A673 (cell line): ENCODE data around the gene ZMYND8.

Source experiments
- EZH2 ChIP-seq: fragments of 200-600 bp; sonication (generic); IDR thresholded peaks from 2 replicates; pipeline ENCODE4 v1.6.1; 2017; ENCODE audit warnings: borderline replicate concordance, low read depth, mild to moderate bottlenecking, mixed read lengths, antibody characterized with exemption, low read length; ENCODE audit not compliant: poor library complexity, severe bottlenecking
- TF ChIP-seq, protein P1 (sequence below): fragments of 300-800, 200-600 bp; sonication (generic); conservative IDR thresholded peaks from 2 replicates; pipeline ENCODE4 v1.5.1; 2017; ENCODE audit warnings: low read depth, mild to moderate bottlenecking, antibody characterized with exemption, low read length, moderate library complexity, mixed read lengths

DNA sequence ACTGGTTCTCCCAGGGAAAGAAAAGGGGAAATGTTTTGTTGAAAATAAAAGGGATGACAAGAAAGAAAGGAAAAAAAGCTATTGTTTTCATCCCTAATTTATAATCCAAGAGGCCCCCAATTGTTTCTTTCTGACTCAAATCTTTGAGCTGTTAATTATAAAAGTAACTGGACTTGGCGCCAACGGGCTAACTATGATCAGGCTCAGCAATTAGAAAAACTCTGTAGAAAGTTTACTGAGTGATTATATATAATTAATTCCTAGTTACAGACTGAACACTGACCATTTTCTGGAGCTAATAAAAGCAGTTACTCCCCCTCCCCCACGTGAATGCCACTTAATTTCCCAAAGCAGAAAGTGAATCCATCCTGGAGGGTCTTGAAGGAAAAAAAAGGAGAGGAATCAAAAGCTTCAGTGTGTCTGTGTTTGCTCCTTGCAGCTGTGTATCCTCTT, 3.2 kb downstream of the ZMYND8 start:
- TF ChIP-seq, protein P1, sequence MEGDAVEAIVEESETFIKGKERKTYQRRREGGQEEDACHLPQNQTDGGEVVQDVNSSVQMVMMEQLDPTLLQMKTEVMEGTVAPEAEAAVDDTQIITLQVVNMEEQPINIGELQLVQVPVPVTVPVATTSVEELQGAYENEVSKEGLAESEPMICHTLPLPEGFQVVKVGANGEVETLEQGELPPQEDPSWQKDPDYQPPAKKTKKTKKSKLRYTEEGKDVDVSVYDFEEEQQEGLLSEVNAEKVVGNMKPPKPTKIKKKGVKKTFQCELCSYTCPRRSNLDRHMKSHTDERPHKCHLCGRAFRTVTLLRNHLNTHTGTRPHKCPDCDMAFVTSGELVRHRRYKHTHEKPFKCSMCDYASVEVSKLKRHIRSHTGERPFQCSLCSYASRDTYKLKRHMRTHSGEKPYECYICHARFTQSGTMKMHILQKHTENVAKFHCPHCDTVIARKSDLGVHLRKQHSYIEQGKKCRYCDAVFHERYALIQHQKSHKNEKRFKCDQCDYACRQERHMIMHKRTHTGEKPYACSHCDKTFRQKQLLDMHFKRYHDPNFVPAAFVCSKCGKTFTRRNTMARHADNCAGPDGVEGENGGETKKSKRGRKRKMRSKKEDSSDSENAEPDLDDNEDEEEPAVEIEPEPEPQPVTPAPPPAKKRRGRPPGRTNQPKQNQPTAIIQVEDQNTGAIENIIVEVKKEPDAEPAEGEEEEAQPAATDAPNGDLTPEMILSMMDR = no peak
- TF ChIP-seq EZH2 = no peak
